ENCODE data around the gene MAS1L.

- TF ChIP-seq CTCF (IDR thresholded peaks at IDR 0.05) (no peak), ZFX (IDR thresholded peaks at IDR 0.05; ENCODE audit: borderline replicate concordance) (no peak)
Measured at GRCh38 chr6:29505808-29506207, 18.1 kb upstream of the MAS1L start.
